ENCODE data around the gene STX18.

STX18 gene

GRCh38 chr4:4415806-4416805 lies 125.7 kb downstream of the STX18 start:
- no peak for DNase-seq

GRCh38 chr4:4415107-4415805 lies 126.6 kb downstream of the STX18 start:
- no peak for DNase-seq

- DNase-seq = no peak
These were observed 128.0 kb downstream of the STX18 start for GRCh38 chr4:4413806-4414205.

GRCh38 chr4:4413373-4413725 lies 128.5 kb downstream of the STX18 start:
- no peak for DNase-seq

GRCh38 chr4:4412641-4413372 lies 129.0 kb downstream of the STX18 start:
- DNase-seq = no peak

GRCh38 chr4:4411906-4412305 lies 129.9 kb downstream of the STX18 start:
- no peak for DNase-seq

- DNase-seq = no peak
These were observed 131.6 kb downstream of the STX18 start for GRCh38 chr4:4410271-4410670.

- DNase-seq = no peak
These were observed 132.3 kb downstream of the STX18 start for GRCh38 chr4:4409416-4410115.

GRCh38 chr4:4408576-4409335 lies 133.1 kb downstream of the STX18 start:
- no peak for DNase-seq

- DNase-seq = no peak
These were observed 133.7 kb downstream of the STX18 start for GRCh38 chr4:4408132-4408523.

- DNase-seq = no peak
These were observed 134.3 kb downstream of the STX18 start for GRCh38 chr4:4407299-4408131.

GRCh38 chr4:4406455-4407298 lies 135.2 kb downstream of the STX18 start:
- no peak for DNase-seq

GRCh38 chr4:4405358-4405962 lies 136.4 kb downstream of the STX18 start:
- no peak for DNase-seq

GRCh38 chr4:4402966-4403365 lies 138.9 kb downstream of the STX18 start:
- DNase-seq = no peak

- no peak for DNase-seq
These were observed 140.8 kb downstream of the STX18 start for GRCh38 chr4:4401036-4401435.

GRCh38 chr4:4398430-4398829 lies 143.4 kb downstream of the STX18 start:
- DNase-seq = no peak

GRCh38 chr4:4397441-4397819 lies 144.4 kb downstream of the STX18 start:
- DNase-seq = no peak

- no peak for DNase-seq
These were observed 145.0 kb downstream of the STX18 start for GRCh38 chr4:4396628-4397440.
